RWPE2 (cell line): ENCODE data around the gene NUDT10.
"Not testable (repeated sequence)": the region's sequence is repeated elsewhere in the genome, so short reads cannot be mapped to it uniquely, and the experiment has no call there.

Experiments used
- ATAC-seq: fragments of 200-7000 bp; cut with Tn5 transposase; 3 replicates; pipeline ENCODE4 v1.9.1; 2021; ENCODE audit warnings: low read depth
- DNase-seq: peaks from one replicate; pipeline ENCODE4 v3.0.0-alpha.2; 2020; ENCODE audit warnings: low spot score
- H3K27ac ChIP-seq: fragments of 450-650 bp; 2 replicates; pipeline ENCODE4 v1.5.1; 2017; ENCODE audit warnings: mild to moderate bottlenecking; ENCODE audit not compliant: poor library complexity, severe bottlenecking
- H3K27me3 ChIP-seq: fragments of 250-450 bp; sonication (Bioruptor Pico); 2 replicates; pipeline ENCODE4 v1.5.1; 2021; ENCODE audit warnings: mild to moderate bottlenecking, moderate library complexity; ENCODE audit not compliant: insufficient read depth, poor library complexity, severe bottlenecking
- H3K36me3 ChIP-seq: fragments of 250-450 bp; sonication (Bioruptor Pico); 2 replicates; pipeline ENCODE4 v1.5.1; 2020; ENCODE audit warnings: low read depth, mild to moderate bottlenecking, moderate library complexity
- H3K4me1 ChIP-seq: fragments of 250-450 bp; sonication (Bioruptor Pico); 2 replicates; pipeline ENCODE4 v1.5.1; 2021; ENCODE audit warnings: mild to moderate bottlenecking, moderate library complexity; ENCODE audit not compliant: insufficient read depth, poor library complexity, severe bottlenecking
- H3K4me3 ChIP-seq: fragments of 250-450 bp; sonication (Bioruptor Pico); 2 replicates; pipeline ENCODE4 v1.5.1; 2021; ENCODE audit warnings: mild to moderate bottlenecking, moderate library complexity; ENCODE audit not compliant: severe bottlenecking
- H3K9me3 ChIP-seq: fragments of 250-450 bp; sonication (Bioruptor Pico); 2 replicates; pipeline ENCODE4 v1.5.1; 2021; ENCODE audit warnings: mild to moderate bottlenecking, moderate library complexity; ENCODE audit not compliant: severe bottlenecking
- CTCF ChIP-seq: fragments of 450-650 bp; IDR thresholded peaks from one replicate; pipeline ENCODE4 v1.5.1; 2017; ENCODE audit warnings: mild to moderate bottlenecking, moderate library complexity; ENCODE audit not compliant: poor library complexity, severe bottlenecking

Gene NUDT10

GRCh38 chrX:51332188-51332942, at the start of gene NUDT10:
TSS of gene NUDT10 (plus strand) at chrX:51332822. CDS start at chrX:51332966, 144 bp downstream.
- DNase-seq (peak; percentile 35), ATAC-seq (peak; percentile 76)
- TF ChIP-seq CTCF, result no peak
- H3K4me3 ChIP-seq, result peak within 1 kb of the TSS; percentile 20
- no peaks in the 10 kb centered on the region for H3K4me1 ChIP-seq
- H3K27ac ChIP-seq, result no peak within 1 kb of the TSS
- no peaks in the 10 kb centered on the region for H3K9me3 ChIP-seq
- no peaks in the 10 kb centered on the region for H3K36me3 ChIP-seq
- no peaks in the 10 kb centered on the region for H3K27me3 ChIP-seq

- Histone ChIP-seq H3K4me3 (no peak overlapping the region), H3K36me3 (no peaks in the 10 kb centered on the region), H3K4me1 (no peaks in the 10 kb centered on the region), H3K27me3 (no peaks in the 10 kb centered on the region), H3K9me3 (no peaks in the 10 kb centered on the region), H3K27ac (no peak overlapping the region)
- no peak for ATAC-seq
- DNase-seq, result no peak
- TF ChIP-seq CTCF, result no peak
Observed at GRCh38 chrX:51292421-51292820, 40.2 kb upstream of the NUDT10 start.

- no peak for ATAC-seq
- Histone ChIP-seq H3K36me3 (no peaks in the 10 kb centered on the region), H3K27me3 (no peaks in the 10 kb centered on the region), H3K9me3 (no peaks in the 10 kb centered on the region), H3K4me3 (no peak overlapping the region), H3K27ac (no peak overlapping the region), H3K4me1 (no peaks in the 10 kb centered on the region)
- no peak for TF ChIP-seq CTCF
- DNase-seq, result no peak
Observed at GRCh38 chrX:51296138-51296537, 36.5 kb upstream of the NUDT10 start.

- Histone ChIP-seq H3K4me3 (no peak overlapping the region), H3K36me3 (no peaks in the 10 kb centered on the region), H3K27ac (no peak overlapping the region), H3K9me3 (no peaks in the 10 kb centered on the region), H3K27me3 (no peaks in the 10 kb centered on the region), H3K4me1 (no peaks in the 10 kb centered on the region)
- ATAC-seq (no peak), DNase-seq (no peak)
- no peak for TF ChIP-seq CTCF
Observed at GRCh38 chrX:51316271-51316670, 16.4 kb upstream of the NUDT10 start.

GRCh38 chrX:51332943-51333785, 542 bp downstream of the NUDT10 start:
- not testable (repeated sequence) for H3K4me1 ChIP-seq, DNase-seq
- H3K4me3 ChIP-seq, result peak overlapping the region; percentile 20

More at GRCh38 chrX:51332943-51333785, 542 bp downstream of the NUDT10 start:
- H3K9me3 ChIP-seq, H3K27me3 ChIP-seq, H3K36me3 ChIP-seq, H3K27ac ChIP-seq: not testable (repeated sequence)
- ATAC-seq, result peak; percentile 51
